RWPE1 (cell line): ENCODE measurements around the gene MYO16.

Experiments
- CTCF ChIA-PET: fragments of 350-600 bp; sonication (Branson Sonifier 250); formaldehyde crosslinking; extraction: SDS; loops from one replicate; lab custom pipeline; 2021; lab: Yijun Ruan, JAX
- POLR2A ChIA-PET: fragments of 400-600 bp; formaldehyde crosslinking; extraction: SDS; loops from one replicate; lab custom pipeline; 2020; ENCODE audit warnings: antibody characterized with exemption; ENCODE audit not compliant: low non-redundant PET; lab: Yijun Ruan, JAX
- DNase-seq: peaks from one replicate; pipeline ENCODE4 v3.0.0; 2012; ENCODE audit warnings: low spot score
- H3K27ac ChIP-seq: fragments of 450-650 bp; 2 replicates; pipeline ENCODE4 v1.5.1; 2017
- TF ChIP-seq, protein P1 (sequence below): fragments of 450-650 bp; conservative IDR thresholded peaks from 2 replicates; pipeline ENCODE4 v1.5.1; 2017; ENCODE audit warnings: low read depth, mild to moderate bottlenecking

Gene MYO16

GRCh38 chr13:109207622-109208021 is 578.2 kb downstream of the MYO16 start:
- no peak overlapping the region for H3K27ac ChIP-seq
- TF ChIP-seq, protein P1, sequence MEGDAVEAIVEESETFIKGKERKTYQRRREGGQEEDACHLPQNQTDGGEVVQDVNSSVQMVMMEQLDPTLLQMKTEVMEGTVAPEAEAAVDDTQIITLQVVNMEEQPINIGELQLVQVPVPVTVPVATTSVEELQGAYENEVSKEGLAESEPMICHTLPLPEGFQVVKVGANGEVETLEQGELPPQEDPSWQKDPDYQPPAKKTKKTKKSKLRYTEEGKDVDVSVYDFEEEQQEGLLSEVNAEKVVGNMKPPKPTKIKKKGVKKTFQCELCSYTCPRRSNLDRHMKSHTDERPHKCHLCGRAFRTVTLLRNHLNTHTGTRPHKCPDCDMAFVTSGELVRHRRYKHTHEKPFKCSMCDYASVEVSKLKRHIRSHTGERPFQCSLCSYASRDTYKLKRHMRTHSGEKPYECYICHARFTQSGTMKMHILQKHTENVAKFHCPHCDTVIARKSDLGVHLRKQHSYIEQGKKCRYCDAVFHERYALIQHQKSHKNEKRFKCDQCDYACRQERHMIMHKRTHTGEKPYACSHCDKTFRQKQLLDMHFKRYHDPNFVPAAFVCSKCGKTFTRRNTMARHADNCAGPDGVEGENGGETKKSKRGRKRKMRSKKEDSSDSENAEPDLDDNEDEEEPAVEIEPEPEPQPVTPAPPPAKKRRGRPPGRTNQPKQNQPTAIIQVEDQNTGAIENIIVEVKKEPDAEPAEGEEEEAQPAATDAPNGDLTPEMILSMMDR = no peak
- DNase-seq = no peak
- POLR2A ChIA-PET = no interaction called here
- CTCF ChIA-PET = no interaction called here

DNA sequence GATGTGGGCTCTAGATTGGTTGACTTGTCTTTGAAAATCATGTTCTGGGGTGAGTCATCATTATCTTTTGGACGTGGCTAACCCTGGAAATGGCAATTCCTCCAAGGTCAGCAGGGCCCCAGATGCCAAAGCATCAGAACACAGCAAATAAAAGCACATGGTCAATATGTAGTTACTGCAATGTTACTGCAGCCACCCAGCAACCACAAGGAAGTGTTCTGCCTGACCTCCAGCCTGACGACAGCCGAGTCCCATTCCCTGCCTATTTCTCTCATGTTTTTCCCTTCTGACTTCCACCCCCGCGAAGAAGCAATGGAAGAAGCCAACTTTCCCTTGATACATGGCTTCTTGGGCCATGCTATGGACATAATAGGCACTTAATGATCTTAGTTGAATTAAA is 579.1 kb downstream of the MYO16 start:
- CTCF ChIA-PET = no interaction called here
- TF ChIP-seq, protein P1 = no peak
- no peak for DNase-seq
- H3K27ac ChIP-seq = no peak overlapping the region
- POLR2A ChIA-PET = no interaction called here

DNA sequence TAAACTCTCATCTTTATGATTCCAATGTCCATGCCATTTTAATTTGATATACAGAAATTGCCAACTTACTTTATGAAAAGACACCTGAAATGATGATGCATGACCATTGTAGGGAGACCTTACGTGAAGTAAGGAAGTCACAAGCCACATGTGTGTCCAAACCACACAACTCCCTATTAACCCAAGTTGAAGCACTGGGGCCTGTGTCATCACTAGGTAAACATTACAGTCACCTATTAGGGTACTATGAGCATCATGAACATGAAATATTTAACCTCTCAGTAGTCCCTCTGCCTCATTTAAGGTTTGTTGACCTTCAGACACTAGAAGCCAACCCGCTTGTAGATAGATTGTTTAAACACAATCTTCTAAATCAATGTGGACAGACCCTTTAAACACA is 580.1 kb downstream of the MYO16 start:
- POLR2A ChIA-PET = no interaction called here
- TF ChIP-seq, protein P1 = no peak
- no peak for DNase-seq

DNA sequence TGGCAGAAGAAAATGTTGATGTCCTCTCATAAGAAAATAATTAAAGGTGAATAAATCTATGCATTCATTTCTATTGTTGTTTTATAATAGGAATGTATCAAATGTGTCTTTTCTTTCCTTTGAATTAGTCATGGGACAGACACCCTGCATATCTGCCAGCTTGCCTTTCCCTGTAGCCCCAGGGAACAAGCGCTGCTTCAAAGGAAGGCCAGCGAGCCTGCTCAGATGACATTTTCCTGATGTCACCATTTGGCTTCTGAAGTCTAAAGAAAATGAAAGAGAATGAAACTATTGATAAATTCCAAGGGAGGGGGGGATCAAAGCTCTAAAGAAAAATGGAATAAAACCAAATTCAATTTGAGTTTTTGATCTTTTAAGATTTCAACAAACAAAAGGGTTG is 582.2 kb downstream of the MYO16 start:
- H3K27ac ChIP-seq = no peak overlapping the region
- POLR2A ChIA-PET = no interaction called here
- CTCF ChIA-PET = no interaction called here
- peak; percentile 14 for DNase-seq
- TF ChIP-seq, protein P1 = no peak

More for the DNA sequence above, 580.1 kb downstream of the MYO16 start:
- CTCF ChIA-PET = no interaction called here
- H3K27ac ChIP-seq = no peak overlapping the region

DNA sequence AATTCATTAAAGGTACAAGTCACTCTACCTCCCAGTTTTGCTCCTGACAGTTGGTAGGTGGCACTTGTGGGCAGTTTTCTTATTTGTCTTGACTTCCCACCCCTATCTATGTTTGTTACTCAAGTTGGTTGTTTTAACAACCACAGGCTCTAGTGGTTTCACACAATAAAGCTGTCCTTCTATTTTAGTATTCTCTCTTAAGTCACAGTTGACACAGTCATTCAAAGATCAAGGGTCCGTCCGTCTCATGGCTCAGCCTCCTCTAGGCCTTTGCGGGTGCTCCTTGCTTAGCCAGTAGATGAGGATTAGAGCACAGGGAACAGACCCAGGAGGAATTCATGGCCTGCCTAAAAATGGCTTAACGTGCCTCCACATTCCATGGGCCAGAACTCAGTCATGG is 583.2 kb downstream of the MYO16 start:
- TF ChIP-seq, protein P1 = no peak
- ChIA-PET CTCF (interaction anchor here (0.7 kb wide), 1 partner anchor 497 kb away, joined by 3 read pairs; no protein-coding TSS in a partner anchor), POLR2A (no interaction called here)
- DNase-seq = no peak
- no peak overlapping the region for H3K27ac ChIP-seq

GRCh38 chr13:109213714-109214113 is 584.3 kb downstream of the MYO16 start:
- TF ChIP-seq, protein P1 = no peak
- ChIA-PET POLR2A (no interaction called here), CTCF (no interaction called here)

More at GRCh38 chr13:109213714-109214113, 584.3 kb downstream of the MYO16 start:
- H3K27ac ChIP-seq = no peak overlapping the region
- DNase-seq = peak; percentile 16
